Esophagus (tissue), 2 donors: ENCODE results near the gene TMEM201. TPM values are rescaled to one million over a fixed set of nuclear protein-coding genes. Genes with fewer than 3 reads are reported as not detected.

Source experiments
- H3K27ac ChIP-seq, 2 donors: one replicate each; pipeline ENCODE4 v1.5.1; 2013; ENCODE audit warnings: low read depth in 2 of 2, mild to moderate bottlenecking in 2 of 2, inconsistent platforms in 1 of 2, low read length in 1 of 2, moderate library complexity in 1 of 2
- H3K27me3 ChIP-seq, 2 donors: one replicate each; pipeline ENCODE4 v1.6.1; 2013; ENCODE audit warnings: low read length in 2 of 2, control low read depth in 1 of 2, mild to moderate bottlenecking in 1 of 2; ENCODE audit not compliant: insufficient read depth in 2 of 2, control insufficient read depth in 1 of 2
- H3K36me3 ChIP-seq, 2 donors: one replicate each; pipeline ENCODE4 v1.6.1; 2013; ENCODE audit warnings: low read length in 1 of 2; ENCODE audit not compliant: control insufficient read depth in 2 of 2, insufficient read depth in 2 of 2
- H3K4me1 ChIP-seq, 2 donors: one replicate each; pipeline ENCODE4 v1.6.1; 2013; ENCODE audit warnings: low read length in 1 of 2; ENCODE audit not compliant: control insufficient read depth in 2 of 2, insufficient read depth in 2 of 2
- H3K4me3 ChIP-seq, 2 donors: one replicate each; pipeline ENCODE4 v1.5.1; 2013; ENCODE audit warnings: low read length in 2 of 2, mild to moderate bottlenecking in 2 of 2, low read depth in 1 of 2, moderate library complexity in 1 of 2
- H3K9me3 ChIP-seq, 2 donors: one replicate each; pipeline ENCODE4 v1.6.1; 2013; ENCODE audit warnings: mild to moderate bottlenecking in 2 of 2, low read depth in 1 of 2, low read length in 1 of 2, moderate library complexity in 1 of 2; ENCODE audit not compliant: control insufficient read depth in 2 of 2, insufficient read depth in 1 of 2
- WGBS, 2 donors: extraction: QIAGEN DNeasy Blood & Tissue Kit; methylation state at CpG; one replicate each; pipeline ENCODE4 v1.1.7; 2013; 5-methylcytosine and 5-hydroxymethylcytosine counted together
- polyA plus RNA-seq, 2 donors: library from polyadenylated mRNA; stranded (reverse); fragments of 200-250 nt; gene quantifications; one replicate each; pipeline ENCODE4 v1.2.3, GENCODE V29; 2013
- donor health status: healthy with polysubstance abuse.
- donor health status: Bipolar disorder and iron deficiency.

TMEM201 gene
- polyA plus RNA-seq, 2 donors, result 4.7 to 6.0 TPM

- WGBS, 2 donors, result 91 to 94% methylated on average over 3 of the region's 3 CpGs
- H3K36me3 ChIP-seq, result no peaks in the 10 kb centered on the region
- no peak overlapping the region for H3K27ac ChIP-seq
- H3K27me3 ChIP-seq, result no peaks in the 10 kb centered on the region
- peaks cover 2% of the 10 kb centered on the region in 2 donors for H3K4me1 ChIP-seq
- no peak overlapping the region for H3K4me3 ChIP-seq
- no peaks in the 10 kb centered on the region for H3K9me3 ChIP-seq
These were observed 61.1 kb downstream of the TMEM201 start for GRCh38 chr1:9649769-9650168.

- Histone ChIP-seq H3K4me3 (peak overlapping the region; percentile 2 to 60), H3K9me3 (no peaks in the 10 kb centered on the region), H3K36me3 (no peaks in the 10 kb centered on the region), H3K27me3 (no peaks in the 10 kb centered on the region), H3K27ac (no peak overlapping the region), H3K4me1 (peaks cover 2% of the 10 kb centered on the region in 2 donors)
- 26 to 30% methylated on average over 10 of the region's 10 CpGs for WGBS, 2 donors
These were observed 62.5 kb downstream of the TMEM201 start for GRCh38 chr1:9651220-9651564.

DNA sequence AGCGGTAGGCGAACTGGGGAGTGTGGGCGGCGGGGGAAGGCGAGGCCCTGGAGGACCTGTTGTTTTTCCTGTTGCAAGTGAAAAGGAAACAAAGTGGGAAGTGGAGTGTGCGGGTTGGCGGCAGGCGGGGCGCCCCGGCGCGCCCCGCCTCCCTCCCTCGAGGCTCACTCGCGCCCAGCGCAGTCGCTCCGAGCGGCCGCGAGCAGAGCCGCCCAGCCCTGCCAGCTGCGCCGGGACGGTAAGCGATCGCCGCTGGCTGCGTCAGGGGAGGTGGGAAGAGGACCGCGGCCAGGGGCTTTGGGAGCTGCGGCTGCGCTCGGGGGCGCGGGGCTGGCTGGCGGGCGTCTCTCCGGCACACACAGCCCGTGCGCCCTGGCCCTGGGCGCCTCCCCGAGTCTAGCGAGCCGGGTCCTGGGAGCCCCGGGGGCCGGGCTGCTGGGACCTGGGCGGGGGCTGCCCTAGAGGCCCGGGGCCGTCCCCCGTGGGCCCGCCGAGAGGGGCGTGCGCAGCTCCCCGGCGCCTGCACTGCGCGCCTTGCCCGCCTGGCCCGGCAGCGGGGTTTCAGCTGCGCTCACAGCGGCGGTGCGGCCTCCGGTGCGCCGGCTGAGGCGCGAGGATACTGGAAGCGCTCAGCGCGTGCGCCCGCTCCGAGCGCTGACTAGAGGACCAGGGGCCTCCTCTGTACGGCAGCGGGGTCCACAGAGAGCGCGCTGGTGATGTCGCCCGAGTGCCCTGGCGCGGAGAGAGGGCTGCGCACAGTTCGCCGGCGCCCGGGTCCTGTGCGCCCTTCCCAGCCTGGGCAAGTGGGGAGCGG lies 63.1 kb downstream of the TMEM201 start, which contains the start of gene PIK3CD:
PIK3CD (plus strand) TSS at position 167 of the 814 bp plus-strand sequence. CDS start 58,725 bp downstream, outside the sequence.
- Histone ChIP-seq H3K27me3 (no peaks in the 10 kb centered on the region), H3K9me3 (no peaks in the 10 kb centered on the region), H3K27ac (peak within 1 kb of the TSS in 1 of 2 donors; percentile 49), H3K4me3 (peak within 1 kb of the TSS; percentile 58 to 60), H3K36me3 (no peaks in the 10 kb centered on the region), H3K4me1 (peaks cover 2% of the 10 kb centered on the region in 2 donors)
- 0 to 1% methylated on average over 76 to 94 of the region's 94 CpGs for WGBS, 2 donors

- Histone ChIP-seq H3K27ac (peak overlapping the region in 1 of 2 donors; percentile 22), H3K4me1 (peaks cover 2% of the 10 kb centered on the region in 2 donors), H3K36me3 (no peaks in the 10 kb centered on the region), H3K9me3 (no peaks in the 10 kb centered on the region), H3K27me3 (no peaks in the 10 kb centered on the region), H3K4me3 (peak overlapping the region; percentile 58 to 60)
- WGBS, 2 donors, result 9 to 14% methylated on average over 55 of the region's 55 CpGs
These were observed 63.9 kb downstream of the TMEM201 start for GRCh38 chr1:9652379-9653209.

- H3K36me3 ChIP-seq, result no peaks in the 10 kb centered on the region
- WGBS, 2 donors, result 50 to 55% methylated on average over 11 of the region's 11 CpGs
- peak overlapping the region; percentile 28 to 60 for H3K4me3 ChIP-seq
- no peaks in the 10 kb centered on the region for H3K27me3 ChIP-seq
- no peak overlapping the region for H3K27ac ChIP-seq
- no peaks in the 10 kb centered on the region for H3K9me3 ChIP-seq
- peaks cover 2% of the 10 kb centered on the region in 2 donors for H3K4me1 ChIP-seq
These were observed 64.4 kb downstream of the TMEM201 start for GRCh38 chr1:9653210-9653490.

- H3K36me3 ChIP-seq, result no peaks in the 10 kb centered on the region
- no peak overlapping the region for H3K27ac ChIP-seq
- peaks cover 2% of the 10 kb centered on the region in 2 donors for H3K4me1 ChIP-seq
- WGBS, 2 donors, result 60 to 65% methylated on average over 10 of the region's 10 CpGs
- no peak overlapping the region for H3K4me3 ChIP-seq
- no peaks in the 10 kb centered on the region for H3K9me3 ChIP-seq
- H3K27me3 ChIP-seq, result no peaks in the 10 kb centered on the region
These were observed 64.9 kb downstream of the TMEM201 start for GRCh38 chr1:9653491-9654050.

DNA sequence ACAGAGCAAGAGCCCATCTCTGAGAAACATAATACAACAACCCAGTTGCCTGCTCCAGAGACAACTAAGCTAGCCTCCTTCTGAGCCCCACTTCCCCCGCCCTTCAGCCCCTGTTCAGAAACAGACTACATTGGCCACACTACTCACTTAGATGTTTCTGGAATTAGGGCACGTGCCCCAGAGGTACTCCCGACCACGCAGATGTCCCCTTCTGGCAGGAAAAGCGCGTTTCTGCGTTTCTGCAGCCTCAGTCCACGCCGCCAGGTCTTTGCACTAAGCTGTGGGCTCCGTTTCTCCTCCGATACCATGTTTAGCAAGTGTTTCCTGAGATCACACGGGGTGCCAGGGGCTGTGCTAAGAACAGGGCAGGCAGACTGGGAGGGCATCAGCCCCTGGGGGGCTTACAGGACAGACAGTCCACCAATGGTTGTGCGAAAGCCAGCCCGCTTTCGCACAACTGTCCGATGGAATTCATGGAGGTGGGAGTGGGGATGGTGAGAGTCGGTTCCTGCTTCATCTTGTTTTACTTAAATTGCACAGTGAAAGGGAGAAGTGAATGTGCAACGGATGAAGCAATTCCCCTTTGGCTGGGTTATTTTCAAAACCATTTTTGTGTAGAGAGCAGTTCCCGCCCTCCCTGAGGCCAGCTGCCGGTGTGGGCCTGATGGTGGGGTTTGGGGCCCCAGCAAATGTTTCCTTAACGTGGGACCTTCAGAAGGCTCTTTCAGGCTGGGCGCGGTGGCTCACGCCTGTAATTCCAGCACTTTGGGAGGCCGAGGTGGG lies 65.5 kb downstream of the TMEM201 start:
- Histone ChIP-seq H3K27me3 (no peaks in the 10 kb centered on the region), H3K4me3 (no peak overlapping the region), H3K9me3 (no peaks in the 10 kb centered on the region), H3K4me1 (peaks cover 2% of the 10 kb centered on the region in 2 donors), H3K27ac (peak overlapping the region in 1 of 2 donors; percentile 28), H3K36me3 (no peaks in the 10 kb centered on the region)
- WGBS, 2 donors, result 79 to 80% methylated on average over 25 of the region's 25 CpGs

DNA sequence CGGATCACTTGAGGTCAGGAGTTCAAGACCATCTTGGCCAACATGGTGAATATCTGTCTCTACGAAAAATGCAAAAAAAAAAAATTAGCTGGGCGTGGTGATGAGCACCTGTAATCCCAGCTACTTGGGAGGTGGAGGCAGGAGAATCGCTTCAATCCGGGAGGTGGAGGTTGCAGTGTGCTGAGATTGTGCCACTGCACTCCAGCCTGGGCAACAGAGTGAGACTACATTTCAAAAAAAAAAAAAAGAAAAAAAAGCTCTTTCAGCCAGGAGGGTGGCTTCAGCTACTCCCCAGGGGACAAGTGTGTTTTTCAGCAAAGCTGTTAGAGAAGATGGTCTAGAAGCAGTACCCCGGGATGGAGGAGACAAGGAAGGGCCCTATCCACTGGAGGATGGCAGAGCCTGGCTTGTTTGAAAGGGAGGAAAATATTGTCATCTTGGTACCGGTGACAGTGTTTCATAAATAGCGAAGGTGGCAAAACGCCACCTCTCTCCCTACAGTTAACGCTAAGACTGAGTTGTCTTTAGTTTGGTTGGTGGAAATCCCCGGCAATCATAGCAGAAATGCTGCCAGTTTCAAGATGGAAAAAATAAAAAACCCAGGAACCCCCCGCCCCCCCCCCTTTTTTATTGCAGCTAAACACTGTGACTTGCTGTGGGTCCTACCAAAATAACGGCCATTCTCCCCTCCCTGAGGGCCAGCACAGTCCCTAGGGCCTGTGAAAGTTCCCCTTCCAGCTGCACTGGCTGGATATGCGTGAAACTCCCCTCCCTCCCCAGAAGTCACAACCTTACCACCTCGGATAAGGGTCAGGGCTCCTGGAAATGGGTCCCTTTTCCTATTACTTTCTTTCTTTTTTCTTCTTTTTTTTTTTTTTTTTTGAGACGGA lies 66.4 kb downstream of the TMEM201 start:
- Histone ChIP-seq H3K36me3 (no peaks in the 10 kb centered on the region), H3K27ac (no peak overlapping the region), H3K4me3 (no peak overlapping the region), H3K27me3 (no peaks in the 10 kb centered on the region), H3K4me1 (peaks cover 2% of the 10 kb centered on the region in 2 donors), H3K9me3 (no peaks in the 10 kb centered on the region)
- WGBS, 2 donors, result 63 to 71% methylated on average over 16 of the region's 16 CpGs
